ENCODE data around the gene CEBPA.

GRCh38 chr19:33275559-33275932 lies 26.8 kb downstream of the CEBPA start:
- TF ChIP-seq, protein P1, sequence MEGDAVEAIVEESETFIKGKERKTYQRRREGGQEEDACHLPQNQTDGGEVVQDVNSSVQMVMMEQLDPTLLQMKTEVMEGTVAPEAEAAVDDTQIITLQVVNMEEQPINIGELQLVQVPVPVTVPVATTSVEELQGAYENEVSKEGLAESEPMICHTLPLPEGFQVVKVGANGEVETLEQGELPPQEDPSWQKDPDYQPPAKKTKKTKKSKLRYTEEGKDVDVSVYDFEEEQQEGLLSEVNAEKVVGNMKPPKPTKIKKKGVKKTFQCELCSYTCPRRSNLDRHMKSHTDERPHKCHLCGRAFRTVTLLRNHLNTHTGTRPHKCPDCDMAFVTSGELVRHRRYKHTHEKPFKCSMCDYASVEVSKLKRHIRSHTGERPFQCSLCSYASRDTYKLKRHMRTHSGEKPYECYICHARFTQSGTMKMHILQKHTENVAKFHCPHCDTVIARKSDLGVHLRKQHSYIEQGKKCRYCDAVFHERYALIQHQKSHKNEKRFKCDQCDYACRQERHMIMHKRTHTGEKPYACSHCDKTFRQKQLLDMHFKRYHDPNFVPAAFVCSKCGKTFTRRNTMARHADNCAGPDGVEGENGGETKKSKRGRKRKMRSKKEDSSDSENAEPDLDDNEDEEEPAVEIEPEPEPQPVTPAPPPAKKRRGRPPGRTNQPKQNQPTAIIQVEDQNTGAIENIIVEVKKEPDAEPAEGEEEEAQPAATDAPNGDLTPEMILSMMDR (IDR thresholded peaks at IDR 0.05; ENCODE audit: low read length), result no peak
- no peak for TF ChIP-seq EZH2 (IDR thresholded peaks at IDR 0.05; ENCODE audit: borderline replicate concordance, low read length)

All from OCI-LY1 (cell line).